AG09309 (cell line): Measurements from ENCODE around the gene KAT5.
"Not testable (repeated sequence)": the region's sequence is repeated elsewhere in the genome, so short reads cannot be mapped to it uniquely, and the experiment has no call there.

Source experiments
- DNase-seq: peaks from one replicate; pipeline ENCODE4 v3.0.0-alpha.2; 2010; ENCODE audit warnings: low read depth
- H3K4me3 ChIP-seq: 2 replicates; pipeline ENCODE4 v1.5.1; 2011; ENCODE audit warnings: mild to moderate bottlenecking, low read depth, low read length, moderate library complexity; ENCODE audit not compliant: control insufficient read depth
- CTCF ChIP-seq: IDR thresholded peaks from 2 replicates; pipeline ENCODE4 v1.5.1; 2011; ENCODE audit warnings: mild to moderate bottlenecking, low read depth, low read length, inconsistent platforms; ENCODE audit not compliant: insufficient read depth, control insufficient read depth; ENCODE audit errors: missing control alignments

KAT5 gene

GRCh38 chr11:65726660-65727059 is 14.6 kb downstream of the KAT5 start:
- H3K4me3 ChIP-seq, result no peak overlapping the region
- TF ChIP-seq CTCF, result peak; percentile 8
- no peak for DNase-seq

DNA sequence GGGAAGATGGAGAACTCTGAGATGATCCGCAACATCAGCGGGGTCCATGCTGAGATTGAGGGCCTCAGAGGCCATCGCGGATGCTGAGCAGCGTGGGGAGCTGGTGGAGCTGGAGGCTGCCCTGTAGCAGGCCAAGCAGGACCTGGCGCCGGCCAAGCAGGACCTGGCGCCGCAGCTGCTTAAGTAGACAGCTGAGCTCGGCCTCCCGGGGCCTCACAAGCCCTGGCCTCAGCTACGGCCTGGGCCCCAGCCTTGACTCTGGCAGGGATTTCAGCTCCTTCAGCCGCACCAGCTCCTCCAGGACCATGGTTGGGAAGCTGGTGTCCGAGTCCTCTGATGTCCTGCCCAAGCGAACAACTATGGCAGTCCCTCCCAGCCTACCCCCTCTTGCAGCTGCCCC is 15.8 kb downstream of the KAT5 start:
- TF ChIP-seq CTCF, result no peak
- no peak for DNase-seq
- no peak overlapping the region for H3K4me3 ChIP-seq

GRCh38 chr11:65730461-65730860 is 18.4 kb downstream of the KAT5 start:
- no peak for TF ChIP-seq CTCF
- DNase-seq, result no peak
- no peak overlapping the region for H3K4me3 ChIP-seq

- not testable (repeated sequence) for DNase-seq
These were observed 23.1 kb downstream of the KAT5 start for GRCh38 chr11:65735111-65735510.

GRCh38 chr11:65736810-65737209 is 24.8 kb downstream of the KAT5 start:
- no peak for DNase-seq
- no peak for TF ChIP-seq CTCF
- H3K4me3 ChIP-seq, result no peak overlapping the region

More at GRCh38 chr11:65735111-65735510, 23.1 kb downstream of the KAT5 start:
- H3K4me3 ChIP-seq, result not testable (repeated sequence)

DNA sequence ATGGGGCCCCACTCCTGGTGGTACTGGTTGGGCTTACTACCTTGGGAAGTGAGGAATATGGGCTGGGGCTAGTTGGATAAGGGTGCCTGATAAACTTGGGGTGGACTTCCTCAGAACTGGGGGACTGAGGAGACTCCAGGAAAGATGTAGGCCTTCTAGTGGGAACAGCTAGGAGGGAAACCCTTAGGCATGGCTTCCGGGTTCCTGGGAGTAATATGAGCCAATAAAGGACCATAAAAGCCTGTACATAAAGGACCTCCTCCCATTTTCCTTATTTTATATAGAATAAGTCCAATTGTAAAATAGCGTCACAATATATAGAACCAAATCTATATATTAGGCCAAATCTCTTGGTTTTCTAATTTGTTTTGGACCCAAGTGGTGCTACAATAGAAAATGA is 27.0 kb downstream of the KAT5 start:
- TF ChIP-seq CTCF, result no peak
- no peak for DNase-seq
- H3K4me3 ChIP-seq, result no peak overlapping the region

DNA sequence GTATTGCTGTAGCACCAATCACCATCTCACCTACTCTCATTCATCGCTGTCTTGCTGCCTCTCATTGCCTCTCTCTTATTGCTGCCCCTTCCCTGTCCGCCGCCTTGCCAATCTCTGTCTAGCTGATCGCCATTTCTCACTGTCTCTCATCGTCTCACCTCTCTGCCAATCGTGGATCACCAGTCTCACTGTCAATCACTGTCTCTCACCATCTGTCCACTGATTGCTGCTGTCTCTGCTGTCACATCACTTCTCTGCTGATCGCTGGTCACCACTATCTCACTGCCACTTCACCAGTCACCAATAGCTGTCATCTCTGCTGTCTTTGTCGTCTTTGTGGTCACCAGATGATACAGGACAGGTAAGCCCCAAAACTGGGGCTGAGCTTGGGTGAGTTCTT is 29.1 kb downstream of the KAT5 start:
- TF ChIP-seq CTCF, result no peak
- no peak overlapping the region for H3K4me3 ChIP-seq
- no peak for DNase-seq
